ENCODE data around the gene SLC1A2.

Gene SLC1A2

DNA sequence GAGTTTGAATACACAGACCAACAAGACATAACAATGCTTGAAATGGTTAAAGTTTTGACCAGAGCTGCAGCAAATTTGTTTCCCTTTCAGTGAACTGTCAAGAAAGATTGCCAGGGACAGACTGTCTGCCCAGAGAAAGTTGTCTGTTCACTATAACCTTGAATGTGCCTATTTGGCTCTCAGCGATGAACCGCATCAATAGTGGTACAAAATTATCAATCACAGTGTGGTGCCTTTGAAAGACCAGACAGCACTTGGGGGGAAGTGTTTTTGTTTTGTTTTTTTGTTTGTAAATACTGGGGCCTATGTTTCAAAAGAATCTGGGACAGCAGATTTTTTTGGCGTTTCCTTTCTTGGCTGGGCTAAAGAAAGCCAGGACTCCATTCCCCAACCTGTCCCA is 157.3 kb downstream of the SLC1A2 start:
- no peak overlapping the region for H3K4me3 ChIP-seq (ENCODE audit: low read length)
- H3K9me3 ChIP-seq (ENCODE audit: insufficient read depth, low read length) = no peaks in the 10 kb centered on the region
- H3K36me3 ChIP-seq (replicated peaks; ENCODE audit: low read depth, low read length) = no peaks in the 10 kb centered on the region
- H3K4me2 ChIP-seq (ENCODE audit: low read length) = no peak overlapping the region
- no peaks in the 10 kb centered on the region for H3K79me2 ChIP-seq (ENCODE audit: low read length)
- peaks cover 27% of the 10 kb centered on the region for H3K27me3 ChIP-seq (ENCODE audit: low read depth, low read length)
- TF ChIP-seq EZH2phosphoT487 (IDR thresholded peaks at IDR 0.05; ENCODE audit: low read depth) (no peak), CTCF (IDR thresholded peaks at IDR 0.05; ENCODE audit: low read depth, low read length) (no peak)
- no peak overlapping the region for H2AFZ ChIP-seq (ENCODE audit: low read depth, low read length)
- H3K27ac ChIP-seq (ENCODE audit: low read length) = no peak overlapping the region
- no peaks in the 10 kb centered on the region for H4K20me1 ChIP-seq (ENCODE audit: insufficient read depth, low read length)
- no peak overlapping the region for H3K9ac ChIP-seq (ENCODE audit: low read length)
- peaks cover 23% of the 10 kb centered on the region for H3K4me1 ChIP-seq (ENCODE audit: low read length)

DNA sequence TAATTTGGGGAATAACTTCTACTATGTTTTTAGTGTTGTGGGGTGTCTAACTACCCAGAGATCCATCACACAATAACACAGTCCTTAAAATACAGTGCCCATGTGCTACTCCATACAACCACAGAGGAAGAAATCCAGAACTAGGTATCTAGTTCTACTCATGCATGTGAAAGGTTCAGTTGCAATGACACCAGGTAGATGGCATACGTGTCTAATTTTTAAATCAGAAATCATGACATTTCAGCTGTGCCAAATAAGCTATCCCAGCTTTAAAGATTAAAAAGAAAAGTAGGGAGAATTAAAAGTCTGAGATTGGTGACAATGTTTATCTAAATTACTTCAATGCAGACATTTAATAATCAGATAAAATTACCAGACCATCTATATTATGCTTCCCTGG is 158.2 kb downstream of the SLC1A2 start:
- no peaks in the 10 kb centered on the region for H3K9me3 ChIP-seq (ENCODE audit: insufficient read depth, low read length)
- H3K4me2 ChIP-seq (ENCODE audit: low read length) = no peak overlapping the region
- no peaks in the 10 kb centered on the region for H3K79me2 ChIP-seq (ENCODE audit: low read length)
- no peaks in the 10 kb centered on the region for H4K20me1 ChIP-seq (ENCODE audit: insufficient read depth, low read length)
- H3K36me3 ChIP-seq (replicated peaks; ENCODE audit: low read depth, low read length) = no peaks in the 10 kb centered on the region
- peak; percentile 49 for TF ChIP-seq CTCF (IDR thresholded peaks at IDR 0.05; ENCODE audit: low read depth, low read length)
- no peak for TF ChIP-seq EZH2phosphoT487 (IDR thresholded peaks at IDR 0.05; ENCODE audit: low read depth)
- H3K27me3 ChIP-seq (ENCODE audit: low read depth, low read length) = peaks cover 32% of the 10 kb centered on the region
- no peak overlapping the region for H3K9ac ChIP-seq (ENCODE audit: low read length)
- no peak overlapping the region for H3K4me3 ChIP-seq (ENCODE audit: low read length)
- H3K27ac ChIP-seq (ENCODE audit: low read length) = no peak overlapping the region
- no peak overlapping the region for H2AFZ ChIP-seq (ENCODE audit: low read depth, low read length)
- H3K4me1 ChIP-seq (ENCODE audit: low read length) = peaks cover 26% of the 10 kb centered on the region

GRCh38 chr11:35260342-35260985 is 158.9 kb downstream of the SLC1A2 start:
- H3K4me3 ChIP-seq (ENCODE audit: low read length) = no peak overlapping the region
- no peak overlapping the region for H3K27ac ChIP-seq (ENCODE audit: low read length)
- no peaks in the 10 kb centered on the region for H4K20me1 ChIP-seq (ENCODE audit: insufficient read depth, low read length)
- TF ChIP-seq EZH2phosphoT487 (IDR thresholded peaks at IDR 0.05; ENCODE audit: low read depth) (no peak), CTCF (IDR thresholded peaks at IDR 0.05; ENCODE audit: low read depth, low read length) (no peak)
- H3K4me1 ChIP-seq (ENCODE audit: low read length) = peaks cover 19% of the 10 kb centered on the region
- H3K9me3 ChIP-seq (ENCODE audit: insufficient read depth, low read length) = no peaks in the 10 kb centered on the region
- H3K36me3 ChIP-seq (replicated peaks; ENCODE audit: low read depth, low read length) = no peaks in the 10 kb centered on the region
- H3K27me3 ChIP-seq (ENCODE audit: low read depth, low read length) = peaks cover 36% of the 10 kb centered on the region
- H2AFZ ChIP-seq (ENCODE audit: low read depth, low read length) = no peak overlapping the region
- no peaks in the 10 kb centered on the region for H3K79me2 ChIP-seq (ENCODE audit: low read length)
- H3K9ac ChIP-seq (ENCODE audit: low read length) = no peak overlapping the region
- H3K4me2 ChIP-seq (ENCODE audit: low read length) = no peak overlapping the region

- H4K20me1 ChIP-seq (ENCODE audit: insufficient read depth, low read length) = no peaks in the 10 kb centered on the region
- H3K79me2 ChIP-seq (ENCODE audit: low read length) = no peaks in the 10 kb centered on the region
- no peak overlapping the region for H2AFZ ChIP-seq (ENCODE audit: low read depth, low read length)
- H3K27ac ChIP-seq (ENCODE audit: low read length) = no peak overlapping the region
- no peak overlapping the region for H3K4me3 ChIP-seq (ENCODE audit: low read length)
- H3K4me2 ChIP-seq (ENCODE audit: low read length) = no peak overlapping the region
- H3K27me3 ChIP-seq (ENCODE audit: low read depth, low read length) = peaks cover 36% of the 10 kb centered on the region
- H3K9me3 ChIP-seq (ENCODE audit: insufficient read depth, low read length) = no peaks in the 10 kb centered on the region
- no peak overlapping the region for H3K9ac ChIP-seq (ENCODE audit: low read length)
- TF ChIP-seq CTCF (IDR thresholded peaks at IDR 0.05; ENCODE audit: low read depth, low read length) = no peak
- no peak for TF ChIP-seq EZH2phosphoT487 (IDR thresholded peaks at IDR 0.05; ENCODE audit: low read depth)
- H3K4me1 ChIP-seq (ENCODE audit: low read length) = peaks cover 18% of the 10 kb centered on the region
- no peaks in the 10 kb centered on the region for H3K36me3 ChIP-seq (replicated peaks; ENCODE audit: low read depth, low read length)
Observed at GRCh38 chr11:35259529-35259928, 159.8 kb downstream of the SLC1A2 start.
